ENCODE measurements around the gene METTL16. TPM values are rescaled to one million over a fixed set of nuclear protein-coding genes. Genes with fewer than 3 reads are reported as not detected.
"Not testable (repeated sequence)": the region's sequence is repeated elsewhere in the genome, so short reads cannot be mapped to it uniquely, and the experiment has no call there.

The METTL16 gene
- total and polyA plus RNA-seq, 5 donors, result 17.7 to 26.5 (median 22.7) TPM

GRCh38 chr17:2502871-2503580, 8.7 kb downstream of the METTL16 start:
- intact Hi-C loops (cut with DNase I), result no loop called here
- H3K27ac ChIP-seq (ENCODE audit: low read length), result no peak overlapping the region
- 89% methylated on average over 8 of the region's 8 CpGs for WGBS

GRCh38 chr17:2500446-2500845, 11.2 kb downstream of the METTL16 start:
- ATAC-seq (no peak), DNase-seq (no peak)
- no peaks in the 10 kb centered on the region for H3K4me1 ChIP-seq (ENCODE audit: control insufficient read depth, insufficient read depth, low read length)
- H3K27me3 ChIP-seq (ENCODE audit: control insufficient read depth, insufficient read depth), result no peaks in the 10 kb centered on the region
- no peaks in the 10 kb centered on the region for H3K9me3 ChIP-seq (ENCODE audit: control insufficient read depth, low read length)
- intact Hi-C loops (cut with DNase I), result no loop called here
- no peak overlapping the region for H3K4me3 ChIP-seq (ENCODE audit: low read length)
- no peak overlapping the region for H3K27ac ChIP-seq (ENCODE audit: low read length)
- WGBS, result 79% methylated on average over 8 of the region's 8 CpGs

More at GRCh38 chr17:2502871-2503580, 8.7 kb downstream of the METTL16 start:
- ATAC-seq (no peak), DNase-seq (no peak)
- Histone ChIP-seq H3K27me3 (ENCODE audit: control insufficient read depth, insufficient read depth) (no peaks in the 10 kb centered on the region), H3K4me3 (ENCODE audit: low read length) (no peak overlapping the region), H3K4me1 (ENCODE audit: control insufficient read depth, insufficient read depth, low read length) (no peaks in the 10 kb centered on the region), H3K9me3 (ENCODE audit: control insufficient read depth, low read length) (no peaks in the 10 kb centered on the region)

- H3K4me3 ChIP-seq (ENCODE audit: low read length); H3K27ac ChIP-seq (ENCODE audit: low read length); ATAC-seq; H3K9me3 ChIP-seq (ENCODE audit: control insufficient read depth, low read length); H3K4me1 ChIP-seq (ENCODE audit: control insufficient read depth, insufficient read depth, low read length); DNase-seq; intact Hi-C loops (cut with DNase I); H3K27me3 ChIP-seq (ENCODE audit: control insufficient read depth, insufficient read depth): not testable (repeated sequence)
- 97% methylated on average over 15 of the region's 15 CpGs for WGBS
Observed at GRCh38 chr17:2489286-2489685, 22.4 kb downstream of the METTL16 start.

- Histone ChIP-seq H3K9me3 (ENCODE audit: control insufficient read depth, low read length) (no peaks in the 10 kb centered on the region), H3K4me1 (ENCODE audit: control insufficient read depth, insufficient read depth, low read length) (no peaks in the 10 kb centered on the region), H3K4me3 (ENCODE audit: low read length) (no peak overlapping the region), H3K27me3 (ENCODE audit: control insufficient read depth, insufficient read depth) (no peaks in the 10 kb centered on the region), H3K27ac (ENCODE audit: low read length) (no peak overlapping the region)
- intact Hi-C loops (cut with DNase I), result no loop called here
- DNase-seq, result no peak
- no peak for ATAC-seq
- WGBS, result 79% methylated on average over 6 of the region's 6 CpGs
Observed at GRCh38 chr17:2487306-2487705, 24.4 kb downstream of the METTL16 start.

GRCh38 chr17:2486709-2487108, 25.0 kb downstream of the METTL16 start:
- DNase-seq; H3K4me1 ChIP-seq (ENCODE audit: control insufficient read depth, insufficient read depth, low read length); ATAC-seq; H3K27me3 ChIP-seq (ENCODE audit: control insufficient read depth, insufficient read depth); H3K4me3 ChIP-seq (ENCODE audit: low read length); intact Hi-C loops (cut with DNase I); H3K9me3 ChIP-seq (ENCODE audit: control insufficient read depth, low read length); H3K27ac ChIP-seq (ENCODE audit: low read length): not testable (repeated sequence)
- 97% methylated on average over 4 of the region's 4 CpGs for WGBS

- peak overlapping the region; percentile 47 for H3K4me3 ChIP-seq (ENCODE audit: low read length)
- peak in 1 of 2 donors; percentile 26 for ATAC-seq
- no peaks in the 10 kb centered on the region for H3K4me1 ChIP-seq (ENCODE audit: control insufficient read depth, insufficient read depth, low read length)
- WGBS, result 63% methylated on average over 10 of the region's 10 CpGs
- peak overlapping the region; percentile 61 for H3K27ac ChIP-seq (ENCODE audit: low read length)
- intact Hi-C loops (cut with DNase I), result no loop called here
- H3K27me3 ChIP-seq (ENCODE audit: control insufficient read depth, insufficient read depth), result no peaks in the 10 kb centered on the region
- H3K9me3 ChIP-seq (ENCODE audit: control insufficient read depth, low read length), result no peaks in the 10 kb centered on the region
- no peak for DNase-seq
Observed at GRCh38 chr17:2485970-2486369, 25.7 kb downstream of the METTL16 start.

GRCh38 chr17:2485543-2485942, 26.1 kb downstream of the METTL16 start:
- Histone ChIP-seq H3K27ac (ENCODE audit: low read length) (no peak overlapping the region), H3K27me3 (ENCODE audit: control insufficient read depth, insufficient read depth) (no peaks in the 10 kb centered on the region), H3K9me3 (ENCODE audit: control insufficient read depth, low read length) (no peaks in the 10 kb centered on the region), H3K4me1 (ENCODE audit: control insufficient read depth, insufficient read depth, low read length) (no peaks in the 10 kb centered on the region), H3K4me3 (ENCODE audit: low read length) (no peak overlapping the region)
- ATAC-seq (no peak), DNase-seq (no peak)
- intact Hi-C loops (cut with DNase I), result no loop called here
- WGBS, result 92% methylated on average over 5 of the region's 5 CpGs

- Histone ChIP-seq H3K4me1 (ENCODE audit: control insufficient read depth, insufficient read depth, low read length) (no peaks in the 10 kb centered on the region), H3K9me3 (ENCODE audit: control insufficient read depth, low read length) (no peaks in the 10 kb centered on the region), H3K27me3 (ENCODE audit: control insufficient read depth, insufficient read depth) (no peaks in the 10 kb centered on the region), H3K27ac (ENCODE audit: low read length) (no peak overlapping the region), H3K4me3 (ENCODE audit: low read length) (no peak overlapping the region)
- ATAC-seq (peak in 1 of 2 donors; percentile 34), DNase-seq (no peak)
- WGBS, result 83% methylated on average over 8 of the region's 8 CpGs
- intact Hi-C loops (cut with DNase I), result no loop called here
Observed at GRCh38 chr17:2484876-2485275, 26.8 kb downstream of the METTL16 start.

GRCh38 chr17:2483084-2483483, 28.6 kb downstream of the METTL16 start:
- intact Hi-C loops (cut with DNase I), result no loop called here
- DNase-seq, result no peak
- 91% methylated on average over 1 of the region's 1 CpG for WGBS
- no peak for ATAC-seq
- Histone ChIP-seq H3K27me3 (ENCODE audit: control insufficient read depth, insufficient read depth) (no peaks in the 10 kb centered on the region), H3K27ac (ENCODE audit: low read length) (no peak overlapping the region), H3K4me1 (ENCODE audit: control insufficient read depth, insufficient read depth, low read length) (no peaks in the 10 kb centered on the region), H3K4me3 (ENCODE audit: low read length) (no peak overlapping the region), H3K9me3 (ENCODE audit: control insufficient read depth, low read length) (no peaks in the 10 kb centered on the region)

GRCh38 chr17:2482218-2482617, 29.5 kb downstream of the METTL16 start:
- intact Hi-C loops (cut with DNase I), result no loop called here
- Histone ChIP-seq H3K27ac (ENCODE audit: low read length) (no peak overlapping the region), H3K9me3 (ENCODE audit: control insufficient read depth, low read length) (no peaks in the 10 kb centered on the region), H3K4me3 (ENCODE audit: low read length) (no peak overlapping the region), H3K27me3 (ENCODE audit: control insufficient read depth, insufficient read depth) (no peaks in the 10 kb centered on the region), H3K4me1 (ENCODE audit: control insufficient read depth, insufficient read depth, low read length) (no peaks in the 10 kb centered on the region)
- no peak for ATAC-seq
- 58% methylated on average over 7 of the region's 7 CpGs for WGBS
- no peak for DNase-seq

- intact Hi-C loops (cut with DNase I), result no loop called here
- 48% methylated on average over 2 of the region's 2 CpGs for WGBS
Observed at GRCh38 chr17:2481760-2482159, 29.9 kb downstream of the METTL16 start.

GRCh38 chr17:2478458-2478857, 33.2 kb downstream of the METTL16 start:
- Histone ChIP-seq H3K4me1 (ENCODE audit: control insufficient read depth, insufficient read depth, low read length) (no peaks in the 10 kb centered on the region), H3K4me3 (ENCODE audit: low read length) (no peak overlapping the region), H3K9me3 (ENCODE audit: control insufficient read depth, low read length) (no peaks in the 10 kb centered on the region), H3K27me3 (ENCODE audit: control insufficient read depth, insufficient read depth) (no peaks in the 10 kb centered on the region), H3K27ac (ENCODE audit: low read length) (no peak overlapping the region)
- ATAC-seq, result no peak
- intact Hi-C loops (cut with DNase I), result no loop called here
- 75% methylated on average over 3 of the region's 3 CpGs for WGBS
- no peak for DNase-seq

More at GRCh38 chr17:2481760-2482159, 29.9 kb downstream of the METTL16 start:
- no peak for DNase-seq
- H3K9me3 ChIP-seq (ENCODE audit: control insufficient read depth, low read length), result no peaks in the 10 kb centered on the region
- no peaks in the 10 kb centered on the region for H3K4me1 ChIP-seq (ENCODE audit: control insufficient read depth, insufficient read depth, low read length)
- H3K4me3 ChIP-seq (ENCODE audit: low read length), result no peak overlapping the region
- H3K27me3 ChIP-seq (ENCODE audit: control insufficient read depth, insufficient read depth), result no peaks in the 10 kb centered on the region
- no peak overlapping the region for H3K27ac ChIP-seq (ENCODE audit: low read length)
- no peak for ATAC-seq

All from right cardiac atrium (tissue), 5 donors.